HTR-8/SVneo (cell line): ENCODE measurements around the gene JADE1.

Source experiments
- DNase-seq: peaks from one replicate; pipeline ENCODE4 v3.0.0; 2011; ENCODE audit warnings: low spot score, mixed read lengths; ENCODE audit not compliant: insufficient read length
- FAIRE-seq: peaks from 2 replicates; lab custom pipeline; 2011; peaks lifted over from hg19 to GRCh38; lab: Jason Lieb, UNC

The JADE1 gene

DNA sequence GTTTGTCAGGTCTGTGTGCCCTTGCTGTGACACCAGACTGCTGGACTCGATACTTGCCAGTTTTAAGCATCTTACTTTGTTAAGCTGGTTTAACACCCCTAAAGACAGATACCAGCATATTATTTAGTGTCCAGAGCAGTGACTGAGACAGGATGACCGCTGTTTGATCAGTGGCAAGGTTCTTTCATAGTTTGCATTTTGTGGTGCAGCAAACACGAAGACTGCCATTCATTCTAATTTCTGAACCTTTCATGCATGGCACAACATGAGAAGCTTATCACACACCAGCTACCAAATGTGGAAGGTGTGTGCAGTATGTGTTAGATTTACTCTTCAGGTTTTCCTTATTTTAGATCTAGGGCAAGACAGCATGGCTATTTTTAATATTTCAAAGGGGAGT is 28.2 kb downstream of the JADE1 start:
- no peak for FAIRE-seq

GRCh38 chr4:128840711-128841318 is 31.3 kb downstream of the JADE1 start:
- FAIRE-seq (no peak), DNase-seq (no peak)

More for the DNA sequence above, 28.2 kb downstream of the JADE1 start:
- DNase-seq, result no peak

GRCh38 chr4:128841402-128841801 is 31.9 kb downstream of the JADE1 start:
- DNase-seq (no peak), FAIRE-seq (no peak)

DNA sequence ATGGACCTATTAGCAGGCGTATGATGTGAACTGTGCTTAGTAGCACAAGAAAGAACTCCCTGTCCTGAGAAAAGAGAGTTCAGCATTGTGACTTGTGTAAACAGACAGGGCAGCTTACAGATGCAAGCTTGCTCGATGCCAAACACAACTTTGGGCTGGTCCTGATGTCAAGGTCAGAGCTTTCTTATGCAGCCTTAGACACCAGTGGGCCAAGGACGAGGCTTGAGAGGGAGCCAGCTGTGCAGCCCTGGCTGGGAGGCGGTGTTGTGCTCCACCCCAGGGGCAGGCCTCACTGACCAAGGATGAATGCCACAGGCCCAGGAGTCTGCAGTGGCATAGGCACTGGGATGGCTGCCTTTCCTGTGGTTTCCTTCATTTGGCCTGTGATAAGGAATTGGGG is 35.4 kb downstream of the JADE1 start:
- FAIRE-seq (no peak), DNase-seq (no peak)

- FAIRE-seq (peak; percentile 23), DNase-seq (no peak)
Observed at GRCh38 chr4:128846063-128846462, 36.6 kb downstream of the JADE1 start.

DNA sequence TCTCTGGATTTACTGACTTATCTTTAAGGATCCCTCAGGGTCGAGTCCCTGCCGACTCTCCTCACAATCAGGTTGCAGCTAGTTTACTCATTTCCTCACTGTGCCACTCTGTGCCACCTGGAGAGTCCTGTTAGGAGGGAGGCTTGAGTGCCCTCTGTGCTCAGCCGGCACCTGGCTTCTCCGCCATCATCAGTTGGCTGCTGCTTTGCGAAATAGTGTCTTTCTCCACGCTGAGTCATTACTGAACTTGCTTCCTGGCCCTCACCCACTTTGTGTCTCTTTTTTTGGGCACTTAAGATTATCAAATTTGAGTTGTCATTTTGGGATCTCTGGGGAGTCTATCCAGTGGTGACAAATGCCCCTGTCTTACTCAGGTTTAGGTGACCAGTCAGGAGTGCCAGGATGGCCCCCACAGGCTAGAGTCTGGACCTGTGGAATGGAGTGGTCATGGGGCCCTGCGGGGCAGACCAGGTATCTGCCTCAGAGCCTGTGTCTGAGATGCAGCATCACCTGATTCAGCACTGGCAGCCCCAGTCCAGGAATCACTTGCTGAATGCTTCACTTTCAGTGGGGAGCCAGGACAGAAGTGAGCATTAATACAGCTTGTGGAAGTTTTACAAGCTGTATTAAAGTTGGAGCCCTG is 37.7 kb downstream of the JADE1 start:
- DNase-seq, result no peak
- no peak for FAIRE-seq

- DNase-seq (no peak), FAIRE-seq (no peak)
Observed at GRCh38 chr4:128848461-128848860, 39.0 kb downstream of the JADE1 start.

- FAIRE-seq, result no peak
- no peak for DNase-seq
Observed at GRCh38 chr4:128850252-128850651, 40.8 kb downstream of the JADE1 start.

DNA sequence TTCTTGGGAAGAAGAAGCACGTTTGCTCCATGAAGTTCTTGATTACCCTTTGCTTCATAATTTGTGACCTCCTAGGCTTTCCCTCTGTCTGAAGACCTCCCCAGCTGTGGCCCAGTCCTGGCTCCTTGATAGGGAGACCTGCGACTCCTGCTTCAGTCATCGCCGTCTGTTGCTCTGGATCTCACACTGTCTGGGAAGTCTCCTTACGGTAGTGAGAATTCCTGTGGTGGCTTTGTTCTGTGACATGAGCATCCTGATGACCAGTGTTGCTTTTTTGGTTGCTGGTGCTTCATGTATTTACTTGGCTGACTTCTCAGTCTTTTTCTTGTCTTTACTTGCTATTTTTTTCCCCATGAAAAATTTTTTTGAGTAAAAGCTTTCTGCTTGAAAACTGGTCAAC is 44.2 kb downstream of the JADE1 start:
- DNase-seq (no peak), FAIRE-seq (no peak)

- FAIRE-seq, result no peak
- no peak for DNase-seq
Observed at GRCh38 chr4:128854433-128854832, 44.9 kb downstream of the JADE1 start.

GRCh38 chr4:128855621-128856020 is 46.1 kb downstream of the JADE1 start:
- no peak for DNase-seq
- no peak for FAIRE-seq

- no peak for FAIRE-seq
Observed at GRCh38 chr4:128856246-128856645, 46.7 kb downstream of the JADE1 start.

GRCh38 chr4:128858879-128859671 is 49.6 kb downstream of the JADE1 start:
- no peak for DNase-seq
- peak; percentile 97 for FAIRE-seq

More at GRCh38 chr4:128856246-128856645, 46.7 kb downstream of the JADE1 start:
- no peak for DNase-seq

DNA sequence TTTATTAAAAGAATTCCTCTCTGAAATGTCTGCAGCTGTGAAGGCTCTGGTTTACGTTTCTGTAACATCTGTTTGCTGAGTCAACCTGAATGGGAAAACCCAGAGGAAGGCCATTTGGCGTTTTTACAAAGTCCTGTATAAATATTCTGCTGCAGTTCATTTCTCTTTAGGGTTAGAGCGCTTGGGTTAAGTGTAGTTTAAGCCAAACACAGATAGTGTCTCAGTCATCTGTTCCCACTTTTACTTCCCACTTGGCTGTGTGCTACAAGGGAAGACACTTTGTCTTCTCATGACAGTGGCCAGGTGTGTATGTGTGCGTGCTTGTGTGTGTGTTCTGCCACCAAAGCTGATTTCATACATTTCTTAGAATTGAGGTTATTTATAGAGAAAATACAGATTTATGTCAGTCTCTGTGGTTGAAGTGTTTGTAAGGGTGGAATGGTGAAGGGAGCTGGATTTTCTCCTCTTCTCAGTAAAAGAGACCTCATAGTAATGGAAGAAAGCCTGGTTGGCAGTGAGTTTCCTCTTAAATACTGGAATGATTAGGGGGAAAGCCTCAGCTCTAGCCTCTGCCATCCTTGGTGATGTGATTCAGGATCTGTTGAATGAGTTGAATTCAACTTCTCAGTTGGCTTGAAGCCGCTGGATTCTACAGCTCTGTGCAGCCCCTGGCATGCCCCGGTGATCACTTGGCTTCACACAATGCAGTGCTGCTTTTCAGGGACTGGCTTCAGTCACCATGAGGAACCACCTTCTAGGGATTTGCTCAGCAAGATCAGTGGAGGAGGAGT is 50.6 kb downstream of the JADE1 start:
- no peak for FAIRE-seq
- no peak for DNase-seq

GRCh38 chr4:128861856-128862518 is 52.5 kb downstream of the JADE1 start:
- FAIRE-seq (no peak), DNase-seq (no peak)

DNA sequence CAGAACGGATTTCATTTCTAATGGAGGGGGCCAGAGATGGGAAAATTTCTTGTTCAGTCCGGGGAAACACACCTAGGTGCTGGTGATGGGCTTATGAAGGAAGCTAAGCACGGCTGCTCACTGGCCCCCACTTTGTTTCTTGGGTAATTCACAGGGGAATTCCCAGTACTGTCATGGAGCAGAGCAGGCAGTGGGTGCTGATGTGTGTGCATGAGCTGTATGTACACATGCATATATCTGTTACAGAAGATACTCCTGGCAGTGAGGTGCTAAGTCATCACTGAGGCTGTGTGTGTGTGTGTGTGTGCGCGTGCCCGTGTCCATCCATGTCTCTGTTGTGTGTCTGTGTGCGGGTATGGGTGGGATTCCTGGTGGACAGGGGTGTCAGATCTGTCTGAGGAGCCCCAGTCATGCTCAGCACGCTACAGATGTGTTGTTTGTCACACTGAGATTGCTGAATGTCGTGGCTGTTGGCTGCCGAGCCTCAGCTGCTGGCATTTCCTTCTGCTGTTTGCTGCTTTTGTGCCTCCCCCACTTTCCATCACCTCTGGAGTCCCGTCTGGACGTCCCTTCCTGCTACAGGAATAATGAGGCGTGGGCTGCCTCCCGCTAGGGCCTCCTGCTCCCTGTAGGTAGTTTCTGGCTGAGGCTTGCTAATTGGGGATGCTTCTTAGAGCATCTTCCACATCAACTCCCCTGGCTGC is 53.3 kb downstream of the JADE1 start:
- DNase-seq (no peak), FAIRE-seq (peak; percentile 58)

GRCh38 chr4:128863312-128864075 is 54.0 kb downstream of the JADE1 start:
- DNase-seq, result peak; percentile 72
- FAIRE-seq, result no peak

DNA sequence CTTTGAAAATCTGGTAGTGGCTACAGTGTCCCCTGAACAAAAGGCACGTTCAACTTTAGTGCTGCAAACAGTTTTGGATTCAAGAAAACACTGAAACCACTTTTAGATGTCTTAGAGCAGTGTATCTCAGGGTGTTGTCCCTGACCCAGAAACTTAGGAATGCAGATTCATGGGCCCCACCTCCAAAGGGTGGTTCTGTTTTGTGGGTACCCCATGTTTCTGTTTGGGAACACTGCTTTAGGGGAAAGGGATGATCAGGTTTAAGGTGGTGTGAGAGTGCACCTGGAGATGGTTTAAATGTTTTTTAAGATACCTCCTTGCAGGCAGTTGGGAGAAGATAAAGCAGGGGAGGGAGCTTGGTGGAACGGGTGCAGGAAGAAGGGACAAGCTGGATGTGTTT is 55.6 kb downstream of the JADE1 start:
- no peak for DNase-seq
- no peak for FAIRE-seq

GRCh38 chr4:128866269-128866668 is 56.8 kb downstream of the JADE1 start:
- DNase-seq, result no peak
- FAIRE-seq, result no peak
